NB4 (cell line): ENCODE data around the gene TRIOBP.

Experiments
- CTCF ChIP-seq: IDR thresholded peaks from one replicate; pipeline ENCODE4 v1.5.1; 2012; ENCODE audit warnings: low read depth, low read length
- MAX ChIP-seq: IDR thresholded peaks from 2 replicates; pipeline ENCODE4 v1.6.1; 2011; ENCODE audit warnings: low read depth, low read length
- POLR2A ChIP-seq: IDR thresholded peaks from 2 replicates; pipeline ENCODE4 v1.6.1; 2011; ENCODE audit warnings: mild to moderate bottlenecking; ENCODE audit not compliant: insufficient read length; ENCODE audit errors: extremely low read depth

GRCh38 chr22:37816543-37817180 is 119.8 kb downstream of the TRIOBP start:
- TF ChIP-seq CTCF: no peak
- TF ChIP-seq MAX: no peak
- no peak for TF ChIP-seq POLR2A
